Measurements from ENCODE around the gene IFI27L1.
"Not testable (repeated sequence)": the region's sequence is repeated elsewhere in the genome, so short reads cannot be mapped to it uniquely, and the experiment has no call there.

IFI27L1 gene

DNA sequence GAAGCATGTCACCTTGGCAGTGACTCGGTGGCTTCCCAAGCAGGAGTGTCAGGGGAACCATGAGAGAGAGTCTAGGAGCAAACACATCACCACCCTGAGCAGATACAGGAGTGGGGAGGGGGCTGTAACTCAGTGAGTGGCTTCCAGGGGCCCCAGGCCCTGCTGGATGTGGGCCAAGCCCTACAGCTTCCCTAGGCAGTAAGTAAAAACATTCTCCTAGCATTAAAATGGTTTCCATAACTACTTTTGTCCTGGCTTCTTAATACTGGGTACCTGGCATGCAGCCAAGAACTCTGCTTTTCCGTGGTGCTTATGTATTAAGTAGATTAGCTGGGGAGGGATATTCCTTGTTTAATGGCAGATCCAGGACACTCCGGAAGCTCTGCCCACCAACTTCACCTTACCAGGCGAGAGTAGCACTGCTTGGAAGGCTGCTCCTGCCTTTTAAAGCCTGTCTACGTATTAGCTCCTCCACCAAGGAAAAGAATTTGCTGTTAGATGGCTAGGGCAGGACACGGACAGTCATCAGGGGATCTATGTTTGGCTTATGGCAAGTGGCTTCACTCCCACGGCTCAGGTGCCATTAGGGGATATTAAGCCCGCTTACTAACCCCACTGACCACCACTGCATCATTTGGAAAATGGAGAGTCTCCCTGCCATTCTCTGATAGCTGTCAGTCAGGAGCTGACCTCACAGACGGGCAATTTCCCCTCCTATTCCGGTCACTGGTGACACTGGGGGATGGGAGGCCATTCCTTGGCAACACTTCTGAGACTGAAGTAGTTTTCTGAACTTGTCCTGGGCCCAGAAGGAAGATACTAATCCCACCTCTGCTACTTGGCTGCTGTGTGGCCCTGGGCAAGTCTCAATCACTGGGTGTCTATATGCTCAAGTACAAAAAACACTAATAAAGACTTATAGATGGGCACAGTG, 32.2 kb upstream of the IFI27L1 start:
- DNase-seq (ENCODE audit: low read depth) = no peak

DNA sequence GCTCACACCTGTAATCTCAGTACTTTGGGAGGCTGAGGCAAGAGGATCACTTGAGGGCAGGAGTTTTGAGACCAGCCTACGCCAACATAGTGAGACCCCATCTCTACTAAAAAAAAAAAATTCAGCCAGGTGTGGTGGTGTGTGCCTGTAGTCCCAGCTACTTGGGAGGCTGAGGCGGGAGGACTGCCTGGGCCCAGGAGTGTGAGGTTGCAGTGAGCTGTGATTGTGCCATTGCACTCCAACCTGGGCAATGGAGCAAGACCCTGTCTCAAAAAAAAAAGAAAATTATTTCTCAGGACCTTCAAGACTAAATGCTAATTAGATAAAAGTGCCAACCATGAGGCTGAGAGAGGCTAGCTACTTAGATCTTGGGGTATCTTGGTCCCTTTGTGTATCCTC, 31.5 kb upstream of the IFI27L1 start:
- DNase-seq (ENCODE audit: low read depth) = no peak

DNA sequence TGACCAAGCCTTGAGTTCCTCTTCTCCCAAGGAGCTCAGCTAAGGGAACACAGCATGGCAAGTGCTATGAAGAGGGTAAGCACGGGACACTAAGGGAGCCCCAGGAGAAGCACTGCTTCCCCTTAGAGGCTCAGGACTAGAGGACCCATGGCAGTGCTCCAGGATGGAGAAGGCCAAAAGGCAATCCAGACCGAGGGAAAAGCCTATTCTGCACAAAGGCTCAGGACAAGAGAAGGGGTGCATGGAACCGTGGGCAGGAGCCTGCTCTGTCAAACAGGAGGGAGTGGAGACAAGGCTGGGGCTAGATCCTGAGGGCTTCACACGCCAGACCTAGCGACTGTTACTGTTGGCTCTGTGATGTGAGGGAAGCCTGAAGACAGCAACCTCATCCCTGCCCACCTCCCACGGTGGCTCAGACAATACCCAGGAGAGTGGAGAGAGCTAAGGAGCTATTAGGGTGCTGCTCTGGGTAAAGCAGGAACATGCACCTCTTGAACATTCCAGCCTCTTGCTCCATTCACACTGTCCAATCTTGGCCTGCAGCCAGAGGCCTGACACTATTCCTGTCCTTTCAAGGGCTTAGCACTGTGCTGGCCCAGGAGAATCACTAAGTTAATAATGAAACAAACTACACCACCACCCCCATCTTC, 30.8 kb upstream of the IFI27L1 start:
- DNase-seq (ENCODE audit: low read depth) = no peak

DNA sequence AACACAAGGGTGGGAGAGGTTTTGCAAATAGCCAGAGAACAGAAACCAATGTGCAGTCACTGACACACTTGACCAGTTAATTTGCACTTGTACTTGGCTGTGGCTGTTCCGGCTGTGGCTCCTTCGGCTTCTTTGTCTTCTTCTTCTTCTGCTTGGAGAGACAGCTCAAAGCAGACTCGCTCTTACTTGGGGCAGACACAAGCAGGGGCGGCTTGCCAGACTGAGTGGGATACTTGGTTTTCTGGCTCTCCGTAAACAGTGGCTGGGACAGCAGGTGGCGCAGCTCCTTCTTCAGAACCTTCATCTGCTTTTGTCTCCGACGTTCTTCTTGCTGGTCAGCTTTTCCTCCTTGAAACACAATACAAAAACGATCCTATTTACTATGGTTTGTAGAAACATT, 30.0 kb upstream of the IFI27L1 start:
- no peak for DNase-seq (ENCODE audit: low read depth)

DNA sequence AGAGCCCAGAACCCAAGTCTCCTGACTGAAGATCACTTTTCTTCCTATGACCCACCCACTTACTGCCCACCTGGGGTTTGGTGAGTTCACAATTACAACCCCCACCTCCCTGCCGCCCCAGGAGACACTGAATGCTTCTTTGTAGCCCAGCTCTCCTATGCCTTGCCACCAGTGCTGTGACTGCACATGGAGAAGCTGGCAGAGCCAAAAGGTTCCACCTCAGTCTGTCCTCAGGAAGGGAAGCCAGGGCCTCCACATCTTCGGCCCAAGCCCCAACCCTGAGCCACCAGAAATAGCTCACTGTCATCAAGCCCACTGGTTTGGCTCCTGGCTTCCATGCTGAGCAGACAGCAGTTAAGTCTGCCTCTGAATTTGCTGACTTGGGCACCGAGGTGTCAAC, 29.3 kb upstream of the IFI27L1 start:
- DNase-seq (ENCODE audit: low read depth) = no peak

DNA sequence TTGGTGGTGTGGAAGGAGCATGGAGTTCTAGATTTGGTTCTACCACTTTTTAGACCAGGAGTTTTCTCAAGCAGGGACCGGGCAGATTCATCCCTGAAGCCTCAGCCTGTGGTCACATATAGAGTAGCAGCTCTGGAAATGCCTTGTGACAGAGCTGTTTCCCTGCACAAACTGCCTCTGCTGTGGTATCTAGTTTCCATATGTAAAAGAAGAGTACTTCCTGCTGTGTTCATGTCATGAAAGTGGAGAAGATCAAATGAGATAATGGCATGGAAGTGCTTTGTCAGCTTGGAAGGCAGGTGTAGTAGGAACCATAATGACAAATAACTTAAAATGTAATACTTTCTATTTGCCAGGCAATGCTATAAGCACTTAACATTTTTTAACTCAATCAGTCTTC, 28.9 kb upstream of the IFI27L1 start:
- DNase-seq (ENCODE audit: low read depth) = no peak

DNA sequence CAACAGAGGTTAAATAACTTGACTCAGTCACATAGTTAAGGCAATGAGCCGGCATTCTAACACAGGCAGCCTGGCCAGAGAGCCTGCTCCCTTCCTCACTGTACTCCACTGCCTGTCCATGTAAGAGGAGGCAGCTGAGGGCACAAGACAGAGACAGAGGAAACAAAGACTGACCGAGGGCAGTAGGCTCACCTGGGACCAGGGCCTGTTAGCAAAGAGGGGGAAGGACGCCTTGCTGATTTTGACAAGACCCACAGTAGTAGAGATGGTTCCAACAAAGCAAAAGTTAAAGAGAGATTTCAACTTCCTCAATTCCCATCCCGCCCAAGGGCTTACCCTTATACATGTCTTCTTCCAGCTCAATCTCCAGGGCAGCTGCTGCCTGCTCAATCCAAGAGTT, 28.4 kb upstream of the IFI27L1 start:
- no peak for DNase-seq (ENCODE audit: low read depth)

DNA sequence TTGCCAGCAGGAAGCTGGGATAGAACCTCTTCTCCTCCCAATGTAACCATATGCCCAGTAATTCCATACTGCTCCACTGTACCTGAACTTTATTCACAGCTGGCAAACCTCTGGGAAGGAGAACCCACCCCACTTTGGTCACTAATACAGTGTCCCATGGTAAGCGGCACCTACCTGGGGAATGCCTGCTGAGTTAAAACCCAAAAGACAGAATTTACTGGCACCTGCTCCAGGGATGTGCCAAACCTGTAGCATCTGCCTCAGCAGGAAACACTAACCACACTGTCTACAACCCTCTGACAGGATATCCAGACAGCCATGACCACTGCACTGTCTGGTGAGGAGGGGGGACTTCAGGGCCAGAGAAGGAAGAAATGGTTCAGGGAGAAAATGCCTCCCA, 26.7 kb upstream of the IFI27L1 start:
- DNase-seq (ENCODE audit: low read depth) = no peak

DNA sequence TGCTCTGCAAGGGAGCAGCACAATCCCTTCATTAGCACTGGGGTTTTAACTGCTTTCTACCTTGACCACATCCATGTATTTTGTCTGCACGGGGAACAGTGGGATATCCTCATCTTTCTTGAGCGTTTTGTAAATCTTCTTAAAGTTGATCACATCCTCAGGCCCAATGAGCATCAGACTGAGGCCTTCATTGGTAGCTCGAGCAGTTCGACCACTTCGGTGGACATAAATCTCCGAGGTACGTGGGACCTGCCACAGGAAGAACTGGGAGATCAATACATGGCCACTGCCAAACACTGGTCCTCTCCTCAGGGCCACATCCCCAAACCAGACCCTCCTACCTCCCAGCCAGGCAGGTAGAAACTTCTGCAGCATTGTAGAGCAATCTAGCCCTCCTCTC, 26.2 kb upstream of the IFI27L1 start:
- DNase-seq (ENCODE audit: low read depth) = no peak

DNA sequence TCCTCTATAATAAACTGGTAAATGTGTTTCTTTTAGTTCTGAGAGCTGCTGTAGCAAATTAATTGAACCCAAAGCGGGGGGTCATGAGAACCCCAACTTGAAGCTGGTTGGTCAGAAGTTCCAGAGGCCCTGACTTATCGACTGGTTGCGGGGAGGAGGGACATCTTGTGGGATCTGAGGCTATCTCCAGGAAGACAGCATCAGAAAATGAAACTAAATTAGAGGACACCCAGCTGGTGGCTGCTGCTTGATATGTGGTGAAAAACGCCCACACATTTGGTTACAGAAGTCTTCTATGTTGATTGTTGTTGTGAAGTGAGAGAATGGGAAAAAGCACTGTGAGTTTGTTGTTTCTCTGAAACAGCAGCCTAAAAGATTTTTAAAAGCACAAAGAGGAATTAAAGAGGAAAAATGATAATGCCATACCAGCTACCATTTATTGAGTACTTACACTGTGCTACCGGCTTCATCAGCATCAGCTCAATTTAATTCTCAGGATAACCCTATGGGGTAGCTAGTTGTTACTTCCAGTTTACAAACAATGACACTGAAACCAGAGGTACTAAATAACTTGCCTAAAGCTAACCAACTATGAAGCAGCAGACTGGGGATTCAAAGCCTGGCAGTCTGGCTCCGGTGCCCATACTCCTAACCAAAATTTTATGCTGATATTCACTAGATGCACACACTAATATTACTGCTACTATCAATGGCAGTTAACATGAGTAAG, 24.4 kb upstream of the IFI27L1 start:
- DNase-seq (ENCODE audit: low read depth) = no peak

DNA sequence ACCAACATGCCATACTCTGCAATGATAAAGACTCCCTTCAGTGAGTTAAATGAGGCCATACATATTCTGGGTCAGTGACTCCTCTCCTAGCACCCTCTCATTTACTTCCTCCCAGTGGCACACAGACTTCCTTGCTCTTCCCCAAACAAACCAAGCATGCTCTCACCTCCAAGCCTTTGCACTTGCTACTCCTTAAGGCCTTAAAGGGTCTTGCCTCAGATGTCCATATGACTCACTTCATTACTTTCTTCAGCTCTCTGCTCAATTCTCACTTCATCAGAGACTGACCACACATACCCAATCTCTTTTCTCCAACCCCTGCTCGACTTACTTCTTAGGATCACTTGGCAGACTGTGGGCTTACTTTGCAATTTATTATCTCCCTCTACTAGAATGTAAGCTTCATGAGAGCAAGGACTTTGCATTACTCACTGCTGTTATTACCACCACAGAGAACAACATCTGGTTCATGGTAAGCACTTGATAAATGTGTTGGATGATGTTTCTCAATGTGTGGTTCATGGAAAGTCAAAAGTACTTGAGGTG, 22.9 kb upstream of the IFI27L1 start:
- DNase-seq (ENCODE audit: low read depth) = no peak

DNA sequence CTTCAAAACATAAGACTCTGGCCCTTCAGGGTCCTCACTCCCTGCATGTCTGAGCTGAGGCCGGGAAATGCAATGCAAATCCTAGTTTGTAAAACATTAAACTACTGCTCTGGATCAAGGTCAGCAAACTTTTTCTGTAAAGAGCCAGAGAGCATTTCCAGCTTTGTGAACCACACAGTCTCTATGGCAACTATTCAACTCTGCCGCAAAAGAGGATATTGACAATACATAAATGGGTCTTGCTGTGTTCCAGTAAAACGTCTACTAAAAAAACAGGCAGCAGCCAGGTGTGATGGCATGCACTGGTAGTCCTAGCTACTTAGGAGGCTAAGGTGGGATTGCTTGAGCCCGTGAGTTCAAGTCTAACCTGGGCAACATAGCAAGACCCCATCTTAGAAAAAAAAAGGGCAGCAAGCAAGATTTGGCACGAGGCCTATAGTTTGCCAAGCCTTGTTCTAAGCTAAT, 22.4 kb upstream of the IFI27L1 start:
- DNase-seq (ENCODE audit: low read depth) = no peak

DNA sequence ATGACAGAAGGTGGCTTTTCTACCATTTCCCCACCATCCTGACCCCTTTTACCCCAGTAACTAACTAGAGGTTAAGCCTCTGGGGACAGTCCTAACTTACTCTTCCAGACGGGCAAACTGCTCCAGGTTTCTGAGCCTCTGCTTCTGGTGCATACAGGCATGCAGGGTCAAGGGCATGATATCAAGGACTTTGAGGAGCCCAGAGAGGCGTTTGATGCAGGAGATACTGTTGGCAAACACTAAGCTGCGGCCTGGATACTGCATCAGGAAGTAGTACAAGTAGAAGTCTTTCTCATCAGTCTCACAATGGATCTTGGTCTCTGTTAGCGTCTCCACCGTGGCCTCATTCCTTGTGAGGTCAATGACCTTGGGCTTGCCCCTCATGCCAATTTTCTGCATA, 21.1 kb upstream of the IFI27L1 start:
- DNase-seq (ENCODE audit: low read depth) = no peak

DNA sequence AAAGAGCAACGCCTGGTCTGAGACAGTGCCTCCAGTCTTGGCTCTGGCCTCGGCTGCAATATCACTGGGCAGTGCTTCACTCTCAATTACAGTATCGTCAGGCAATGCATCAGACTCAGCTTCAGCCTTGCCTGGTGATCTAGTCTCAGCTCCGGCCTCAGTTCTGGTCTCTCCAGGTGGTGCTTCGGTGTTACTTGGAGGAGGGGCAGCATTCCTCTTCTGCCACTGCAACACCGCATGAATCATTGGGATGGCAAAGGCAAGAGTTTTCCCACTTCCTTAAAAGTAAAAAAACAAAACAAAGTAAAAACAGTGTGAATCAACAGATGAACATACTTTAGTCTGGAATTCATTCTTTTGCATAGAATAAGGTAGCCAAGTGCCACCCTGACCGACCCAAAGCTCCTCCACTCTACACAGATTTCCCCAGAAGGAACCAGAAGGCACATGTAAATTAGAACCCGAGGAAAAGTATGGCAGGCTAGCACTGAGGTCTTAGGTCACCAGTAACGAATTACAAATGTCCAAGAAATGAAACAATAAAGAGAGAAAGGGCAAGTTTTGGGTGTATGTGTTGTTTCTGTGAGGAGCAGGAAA, 18.7 kb upstream of the IFI27L1 start:
- DNase-seq (ENCODE audit: low read depth) = no peak

DNA sequence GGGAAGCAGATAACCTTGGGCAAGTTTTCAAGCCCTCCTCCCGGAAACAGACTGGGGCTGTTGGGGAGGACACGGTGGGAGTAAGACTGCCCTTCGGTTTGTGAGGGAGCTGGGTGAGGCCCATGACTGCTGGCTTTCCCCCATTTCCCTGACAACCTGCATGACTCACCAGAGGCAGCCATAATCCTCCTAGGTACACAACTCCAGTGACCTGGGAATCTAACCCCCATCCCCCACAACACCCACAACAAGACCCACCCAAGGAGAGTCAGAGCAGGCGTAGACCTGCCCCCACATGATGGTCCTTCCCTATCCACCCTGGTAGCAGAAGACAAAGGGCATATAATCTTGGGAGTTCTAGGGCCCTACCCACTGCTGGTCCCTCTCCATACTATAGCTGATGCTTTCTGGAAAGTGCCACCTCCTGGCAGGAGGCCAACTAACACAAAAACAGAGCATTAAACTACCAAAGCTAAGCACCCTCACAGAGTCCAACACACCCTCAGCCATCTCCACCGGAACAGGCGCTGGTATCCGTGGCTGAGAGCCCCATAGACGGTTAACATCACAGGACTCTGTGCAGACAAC, 14.9 kb upstream of the IFI27L1 start:
- DNase-seq (ENCODE audit: low read depth) = no peak

DNA sequence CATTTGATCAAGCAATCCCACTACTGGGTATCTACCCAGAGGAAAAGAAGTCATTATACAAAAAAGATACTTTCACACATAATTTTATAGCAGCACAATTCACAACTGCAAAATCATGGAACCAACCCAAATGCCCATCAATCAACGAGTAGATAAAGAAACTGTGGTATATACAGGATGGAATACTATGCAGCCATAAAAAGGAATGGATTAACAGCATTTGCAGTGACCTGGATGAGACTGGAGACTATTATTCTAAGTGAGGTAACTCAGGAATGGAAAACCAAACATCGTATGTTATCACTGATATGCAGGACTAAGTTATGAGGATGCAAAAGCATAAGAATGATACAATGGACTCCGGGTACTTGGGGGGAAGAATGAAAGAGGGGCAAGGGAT, 9.0 kb upstream of the IFI27L1 start:
- not testable (repeated sequence) for DNase-seq (ENCODE audit: low read depth)

DNA sequence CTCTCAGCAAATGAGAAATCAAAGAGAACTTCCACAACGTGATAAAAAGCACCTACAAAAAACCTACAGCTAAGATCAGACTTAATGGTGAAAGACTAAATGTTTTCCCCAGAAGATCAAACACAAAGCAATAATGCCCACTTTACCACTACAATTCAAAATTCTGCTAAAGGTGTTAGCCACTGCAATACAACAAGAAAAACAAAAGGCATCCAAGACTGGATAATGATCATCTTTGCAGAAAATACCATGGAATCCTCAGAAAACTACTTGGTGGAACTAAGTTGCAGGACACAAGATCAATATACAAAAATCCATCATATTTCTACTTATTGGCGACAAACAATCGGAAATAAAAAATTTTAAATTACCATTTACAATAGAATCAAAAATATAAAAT, 6.6 kb upstream of the IFI27L1 start:
- no peak for DNase-seq (ENCODE audit: low read depth)

DNA sequence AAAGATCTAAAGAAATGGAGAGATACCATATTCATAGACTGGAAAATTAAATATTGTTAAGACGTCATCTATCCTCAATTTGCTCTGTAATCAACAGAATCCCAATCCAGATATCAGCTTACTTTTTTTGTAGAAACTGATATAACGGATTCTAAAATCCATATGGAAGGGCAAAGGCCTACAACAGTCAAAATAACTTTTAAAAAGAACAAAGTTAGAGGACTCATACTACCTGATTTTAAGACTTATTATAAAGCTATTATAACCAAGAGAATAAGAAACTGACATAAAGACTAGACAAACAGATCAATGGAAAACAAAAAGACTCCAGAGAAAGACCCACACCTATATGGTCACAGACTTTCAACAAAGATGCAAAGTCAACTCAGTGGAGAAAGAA, 6.1 kb upstream of the IFI27L1 start:
- DNase-seq (ENCODE audit: low read depth) = no peak

DNA sequence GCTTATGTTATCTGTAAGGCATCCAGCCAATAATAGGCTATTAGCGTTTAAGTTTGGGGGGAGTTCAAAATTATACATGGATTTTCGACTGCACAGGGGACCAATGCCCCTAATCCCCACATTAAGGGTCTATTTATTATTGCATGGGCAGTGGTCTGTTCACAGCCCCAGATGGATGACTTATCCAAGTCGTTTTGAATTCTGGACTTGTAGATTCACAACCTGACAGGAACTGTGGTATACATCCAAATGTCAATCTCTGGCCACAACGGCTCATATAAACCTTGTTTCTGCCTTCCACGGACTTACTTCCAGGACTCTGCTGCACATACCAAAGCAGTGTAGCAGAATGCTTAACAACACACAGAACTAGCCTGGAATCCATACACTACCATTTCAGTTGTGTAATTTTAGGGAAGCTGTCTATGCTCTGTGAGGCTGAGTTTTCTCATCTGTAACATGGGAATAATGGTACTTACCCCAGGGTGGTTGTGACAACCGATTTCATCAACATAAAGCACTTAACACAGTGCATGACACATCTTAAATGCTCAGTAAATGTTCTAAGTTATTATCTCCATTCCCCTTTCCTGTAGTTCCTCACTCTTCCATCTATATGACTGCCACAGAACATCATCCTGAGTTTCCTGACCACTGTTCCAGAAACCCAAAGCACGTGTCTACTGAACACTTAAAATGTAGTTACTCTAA, 3.8 kb upstream of the IFI27L1 start:
- no peak for DNase-seq (ENCODE audit: low read depth)

DNA sequence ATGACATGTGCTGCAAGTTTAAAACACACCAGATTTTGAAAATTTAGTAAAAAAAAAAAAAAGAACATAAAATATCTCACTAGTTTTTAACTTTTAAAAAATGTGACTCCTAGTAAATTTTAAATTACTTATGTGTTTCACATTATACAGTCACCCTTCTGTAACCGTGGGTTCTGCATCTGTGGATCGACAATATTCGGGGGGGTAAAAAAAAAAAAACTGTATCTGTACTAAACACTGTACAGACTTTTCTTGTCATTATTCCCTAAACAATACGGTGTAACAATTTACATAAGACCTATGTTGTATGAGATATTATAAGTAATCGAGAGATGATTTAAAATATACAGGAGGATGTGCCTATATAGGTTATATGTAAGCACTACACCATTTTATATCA, 3.3 kb upstream of the IFI27L1 start:
- DNase-seq (ENCODE audit: low read depth) = no peak

Measured in CMK (cell line).